Adrenal gland (tissue), 5 donors: ENCODE measurements around the gene DRAP1.

Experiments used
- CTCF ChIP-seq, 6 experiments: fragments of 450-650 bp in 4 of 6; fragments of 200-600 bp in 2 of 6; sonication (generic) in 1 of 6; IDR thresholded peaks; 1 replicate in 5 of 6; 2 replicates in 1 of 6; pipeline versions ENCODE4 v1.5.1 to v1.8.0; 2016 to 2021; ENCODE audit warnings: antibody characterized with exemption in 6 of 6, mild to moderate bottlenecking in 2 of 6, moderate library complexity in 1 of 6
- POLR2A ChIP-seq, 2 donors: fragments of 450-650 bp; IDR thresholded peaks; one replicate each; pipeline ENCODE4 v1.6.1; 2017; ENCODE audit warnings: antibody characterized with exemption in 2 of 2, mild to moderate bottlenecking in 2 of 2, moderate library complexity in 1 of 2
- donor health status: DM: no; HTN: no; CAD: no.

GRCh38 chr11:65915821-65916251 lies 3.4 kb upstream of the DRAP1 start:
- TF ChIP-seq CTCF (IDR thresholded peaks at IDR 0.05), result no peak
- TF ChIP-seq POLR2A (IDR thresholded peaks at IDR 0.05), result peak in 1 of 2 donors; percentile 69
